MCF 10A (cell line): Measurements from ENCODE around the gene RXRA. TPM values are rescaled to one million over a fixed set of nuclear protein-coding genes. Genes with fewer than 3 reads are reported as not detected.

ENCODE experiments used
- BruUV-seq: library from RNA; stranded (reverse); fragments of 400-500 nt; replicated peaks from 2 replicates; lab custom pipeline; 2021; lab: Mats Ljungman, UMichigan
- CTCF ChIA-PET: fragments of 300-600 bp; sonication (Branson Sonifier 250); formaldehyde crosslinking; extraction: SDS; loops from one replicate; lab custom pipeline; 2021; ENCODE audit warnings: antibody characterized with exemption, inconsistent platforms; lab: Yijun Ruan, JAX
- POLR2A ChIA-PET: fragments of 300-600, 350-650 bp; sonication (Branson Sonifier 250); formaldehyde crosslinking; extraction: SDS; loops from one replicate; lab custom pipeline; 2020; ENCODE audit warnings: antibody characterized with exemption, inconsistent platforms; lab: Yijun Ruan, JAX
- DNase-seq: peaks from one replicate; pipeline ENCODE4 v3.0.0-alpha.2; 2018; ENCODE audit not compliant: unreplicated experiment
- H3K27ac Mint-ChIP-seq: one replicate; pipeline ENCODE4 v1.8.0; 2022; ENCODE audit warnings: mild to moderate bottlenecking, low read depth, mixed read lengths; ENCODE audit not compliant: unreplicated experiment
- H3K27me3 Mint-ChIP-seq: one replicate; pipeline ENCODE4 v1.8.0; 2022; ENCODE audit warnings: mixed read lengths; ENCODE audit not compliant: insufficient read depth, unreplicated experiment
- H3K36me3 Mint-ChIP-seq: one replicate; pipeline ENCODE4 v1.8.0; 2022; ENCODE audit warnings: mild to moderate bottlenecking, moderate library complexity, mixed read lengths; ENCODE audit not compliant: insufficient read depth, unreplicated experiment
- H3K4me1 Mint-ChIP-seq: one replicate; pipeline ENCODE4 v1.8.0; 2022; ENCODE audit warnings: mixed read lengths; ENCODE audit not compliant: insufficient read depth, unreplicated experiment
- H3K4me3 Mint-ChIP-seq: one replicate; pipeline ENCODE4 v1.8.0; 2022; ENCODE audit warnings: mild to moderate bottlenecking, moderate library complexity, mixed read lengths; ENCODE audit not compliant: unreplicated experiment
- H3K9me3 Mint-ChIP-seq: one replicate; pipeline ENCODE4 v1.8.0; 2022; ENCODE audit warnings: mixed read lengths; ENCODE audit not compliant: unreplicated experiment
- CTCF ChIP-seq: fragments of 200-600 bp; IDR thresholded peaks from one replicate; pipeline ENCODE4 v1.8.0; 2022; ENCODE audit warnings: antibody characterized with exemption, mild to moderate bottlenecking; ENCODE audit not compliant: unreplicated experiment
- intact Hi-C: fragments of 100-400 bp; cut with micrococcal nuclease; formaldehyde crosslinking; loops from 2 replicates; pipeline ENCODE4 v1.14.1; 2022
- total RNA-seq: library from RNA; stranded (reverse); gene quantifications from 2 replicates; pipeline ENCODE4 v1.2.3, GENCODE V29; 2022

RXRA gene
- total RNA-seq, 1 experiment from 2014 or later = 65.5 TPM

DNA sequence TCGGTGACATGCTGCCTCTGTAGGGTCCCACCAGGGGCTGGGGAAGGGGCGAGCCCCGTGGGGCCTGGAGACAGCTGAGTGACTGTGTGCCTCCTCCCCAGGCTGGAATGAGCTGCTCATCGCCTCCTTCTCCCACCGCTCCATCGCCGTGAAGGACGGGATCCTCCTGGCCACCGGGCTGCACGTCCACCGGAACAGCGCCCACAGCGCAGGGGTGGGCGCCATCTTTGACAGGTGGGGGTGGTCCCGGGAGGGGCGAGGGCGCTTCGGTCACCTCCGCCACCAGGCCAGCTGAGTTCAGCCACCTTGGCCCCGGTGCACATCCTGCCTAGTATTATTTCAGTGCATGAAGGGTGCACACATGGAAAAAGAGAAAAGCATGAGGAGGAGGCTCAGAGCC is 102.8 kb downstream of the RXRA start:
- BruUV-seq = no TSS peak
- Mint-ChIP-seq H3K36me3 (peaks cover 45% of the 10 kb centered on the region), H3K4me1 (peaks cover 11% of the 10 kb centered on the region), H3K9me3 (no peaks in the 10 kb centered on the region), H3K27ac (no peak overlapping the region), H3K4me3 (no peak overlapping the region), H3K27me3 (no peaks in the 10 kb centered on the region)
- ChIA-PET POLR2A (no interaction called here), CTCF (no interaction called here)
- no peak for TF ChIP-seq CTCF
- no peak for DNase-seq
- intact Hi-C loops = no loop called here

- peaks cover 15% of the 10 kb centered on the region for H3K4me1 Mint-ChIP-seq
- no peak for DNase-seq
- no peak overlapping the region for H3K4me3 Mint-ChIP-seq
- intact Hi-C loops = no loop called here
- H3K27ac Mint-ChIP-seq = no peak overlapping the region
- no peaks in the 10 kb centered on the region for H3K27me3 Mint-ChIP-seq
- CTCF ChIA-PET = no interaction called here
- TF ChIP-seq CTCF = no peak
- H3K9me3 Mint-ChIP-seq = no peaks in the 10 kb centered on the region
- peaks cover 48% of the 10 kb centered on the region for H3K36me3 Mint-ChIP-seq
- POLR2A ChIA-PET = no interaction called here
- no TSS peak for BruUV-seq
Observed at GRCh38 chr9:134429481-134429880, 103.2 kb downstream of the RXRA start.

DNA sequence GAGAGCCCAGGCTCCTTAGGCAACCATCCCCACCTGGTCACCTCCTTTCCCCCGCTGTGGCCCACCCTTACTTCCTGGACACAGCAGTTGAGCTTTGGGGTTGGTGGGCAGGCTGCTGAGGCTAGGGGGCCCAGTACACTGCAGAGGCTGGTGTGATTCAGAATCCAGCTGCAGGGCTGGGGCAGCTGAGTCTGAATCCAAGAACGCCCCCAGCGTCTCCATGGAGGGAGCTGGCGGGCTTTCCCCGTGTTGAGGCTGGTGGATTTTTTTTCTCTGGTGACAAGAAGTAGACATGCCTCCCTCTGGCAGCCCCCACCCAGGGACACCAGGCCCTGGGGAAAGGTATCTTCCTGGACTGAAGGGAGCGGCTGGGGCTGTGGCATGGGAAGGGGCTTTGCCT is 104.8 kb downstream of the RXRA start:
- H3K36me3 Mint-ChIP-seq = peaks cover 64% of the 10 kb centered on the region
- no peak overlapping the region for H3K4me3 Mint-ChIP-seq
- H3K4me1 Mint-ChIP-seq = peaks cover 24% of the 10 kb centered on the region
- no peaks in the 10 kb centered on the region for H3K27me3 Mint-ChIP-seq
- intact Hi-C loops = loop anchor here (5.0 kb wide), 1 partner anchor 54 kb away; no protein-coding TSS in a partner anchor
- no peak for DNase-seq
- no peak overlapping the region for H3K27ac Mint-ChIP-seq
- ChIA-PET POLR2A (interaction anchor here (0.7 to 1.7 kb wide), 4 partner anchors 17 to 295 kb away, joined by 3 to 4 read pairs (median 3); partner anchors contain the start of gene WDR5), CTCF (interaction anchor here (2.0 kb wide), 1 partner anchor 12 kb away, joined by 10 read pairs; no protein-coding TSS in a partner anchor)
- no TSS peak for BruUV-seq
- no peak for TF ChIP-seq CTCF
- no peaks in the 10 kb centered on the region for H3K9me3 Mint-ChIP-seq

DNA sequence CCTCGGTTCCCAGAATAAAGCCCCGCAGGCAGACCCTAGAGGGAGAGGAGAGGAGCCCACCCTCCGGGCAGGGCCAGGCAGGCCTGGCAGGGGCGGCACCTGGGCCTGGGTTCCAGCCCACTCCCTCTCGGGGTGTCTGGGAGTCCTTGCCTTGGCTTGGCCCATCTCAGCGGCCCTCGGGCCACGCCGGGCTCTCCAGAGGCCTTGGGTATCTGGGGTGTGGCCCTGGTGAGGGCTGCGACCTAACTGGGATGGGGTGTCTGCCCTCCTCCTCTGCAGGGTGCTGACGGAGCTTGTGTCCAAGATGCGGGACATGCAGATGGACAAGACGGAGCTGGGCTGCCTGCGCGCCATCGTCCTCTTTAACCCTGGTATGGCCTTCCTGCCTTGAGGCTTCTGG is 105.4 kb downstream of the RXRA start:
- BruUV-seq = no TSS peak
- intact Hi-C loops = loop anchor here (5.0 kb wide), 1 partner anchor 54 kb away; no protein-coding TSS in a partner anchor
- H3K27me3 Mint-ChIP-seq = no peaks in the 10 kb centered on the region

More for the DNA sequence above, 105.4 kb downstream of the RXRA start:
- Mint-ChIP-seq H3K9me3 (no peaks in the 10 kb centered on the region), H3K27ac (no peak overlapping the region), H3K4me3 (no peak overlapping the region), H3K36me3 (peaks cover 69% of the 10 kb centered on the region), H3K4me1 (peaks cover 29% of the 10 kb centered on the region)
- ChIA-PET CTCF (interaction anchor here (0.6 to 2.4 kb wide), 3 partner anchors 11 to 261 kb away, joined by 4 to 20 read pairs (median 10); no protein-coding TSS in a partner anchor), POLR2A (interaction anchor here (0.7 to 1.7 kb wide), 3 partner anchors 17 to 296 kb away, joined by 3 to 4 read pairs (median 3); partner anchors contain the start of gene WDR5)
- no peak for DNase-seq
- no peak for TF ChIP-seq CTCF
